ENCODE measurements around the gene HMCES. TPM values are rescaled to one million over a fixed set of nuclear protein-coding genes. Genes with fewer than 3 reads are reported as not detected.

The HMCES gene
- polyA plus RNA-seq, 1 experiment: 27.2 TPM

GRCh38 chr3:129315998-129316247 is 37.3 kb downstream of the HMCES start:
- H3K36me3 ChIP-seq (ENCODE audit: control insufficient read depth, insufficient read depth, low read length): no peaks in the 10 kb centered on the region
- H3K27me3 ChIP-seq (ENCODE audit: control insufficient read depth, insufficient read depth, low read length): no peaks in the 10 kb centered on the region
- TF ChIP-seq CTCF (IDR thresholded peaks at IDR 0.05; ENCODE audit: insufficient read depth, low read depth, low read length): no peak
- ChIA-PET POLR2A (interaction anchor here (0.6 to 1.0 kb wide), 3 partner anchors 9 to 62 kb away, joined by 3 to 12 read pairs (median 4); no protein-coding TSS in a partner anchor), CTCF (interaction anchor here (0.6 to 2.9 kb wide), 22 partner anchors 9 to 345 kb away, joined by 3 to 15 read pairs (median 4); partner anchors contain the start of gene COPG1)
- H3K4me3 ChIP-seq (ENCODE audit: low read depth, low read length): peak overlapping the region; percentile 71
- DNase-seq (ENCODE audit: low read depth): no peak

- POLR2A ChIA-PET: interaction anchor here (0.6 to 1.0 kb wide), 4 partner anchors 10 to 63 kb away, joined by 3 to 12 read pairs (median 4); no protein-coding TSS in a partner anchor
- no peaks in the 10 kb centered on the region for H3K36me3 ChIP-seq (ENCODE audit: control insufficient read depth, insufficient read depth, low read length)
- H3K4me3 ChIP-seq (ENCODE audit: low read depth, low read length): peak overlapping the region; percentile 71
- H3K27me3 ChIP-seq (ENCODE audit: control insufficient read depth, insufficient read depth, low read length): no peaks in the 10 kb centered on the region
- CTCF ChIA-PET: interaction anchor here (0.8 to 2.9 kb wide), 22 partner anchors 9 to 346 kb away, joined by 3 to 15 read pairs (median 4); partner anchors contain the start of gene COPG1
- no peak for DNase-seq (ENCODE audit: low read depth)
- TF ChIP-seq CTCF (IDR thresholded peaks at IDR 0.05; ENCODE audit: insufficient read depth, low read depth, low read length): peak; percentile 57
These were observed 37.8 kb downstream of the HMCES start for GRCh38 chr3:129316248-129317013.

GRCh38 chr3:129317014-129317771 is 38.5 kb downstream of the HMCES start:
- no peak for TF ChIP-seq CTCF (IDR thresholded peaks at IDR 0.05; ENCODE audit: insufficient read depth, low read depth, low read length)
- no peak for DNase-seq (ENCODE audit: low read depth)
- CTCF ChIA-PET: interaction anchor here (0.8 to 2.9 kb wide), 16 partner anchors 9 to 346 kb away, joined by 3 to 15 read pairs (median 6); partner anchors contain the start of gene COPG1
- POLR2A ChIA-PET: no interaction called here
- Histone ChIP-seq H3K4me3 (ENCODE audit: low read depth, low read length) (peak overlapping the region; percentile 71), H3K27me3 (ENCODE audit: control insufficient read depth, insufficient read depth, low read length) (no peaks in the 10 kb centered on the region), H3K36me3 (ENCODE audit: control insufficient read depth, insufficient read depth, low read length) (no peaks in the 10 kb centered on the region)

- H3K4me3 ChIP-seq (ENCODE audit: low read depth, low read length): no peak overlapping the region
- DNase-seq (ENCODE audit: low read depth): no peak
- no peaks in the 10 kb centered on the region for H3K27me3 ChIP-seq (ENCODE audit: control insufficient read depth, insufficient read depth, low read length)
- POLR2A ChIA-PET: no interaction called here
- no peaks in the 10 kb centered on the region for H3K36me3 ChIP-seq (ENCODE audit: control insufficient read depth, insufficient read depth, low read length)
- CTCF ChIA-PET: interaction anchor here (0.8 to 2.9 kb wide), 5 partner anchors 9 to 72 kb away, joined by 3 to 14 read pairs (median 7); no protein-coding TSS in a partner anchor
- no peak for TF ChIP-seq CTCF (IDR thresholded peaks at IDR 0.05; ENCODE audit: insufficient read depth, low read depth, low read length)
These were observed 39.2 kb downstream of the HMCES start for GRCh38 chr3:129317848-129318247.

GRCh38 chr3:129318921-129319320 is 40.3 kb downstream of the HMCES start:
- DNase-seq (ENCODE audit: low read depth): no peak
- H3K36me3 ChIP-seq (ENCODE audit: control insufficient read depth, insufficient read depth, low read length): no peaks in the 10 kb centered on the region
- H3K27me3 ChIP-seq (ENCODE audit: control insufficient read depth, insufficient read depth, low read length): no peaks in the 10 kb centered on the region
- POLR2A ChIA-PET: no interaction called here
- CTCF ChIA-PET: no interaction called here
- no peak overlapping the region for H3K4me3 ChIP-seq (ENCODE audit: low read depth, low read length)
- no peak for TF ChIP-seq CTCF (IDR thresholded peaks at IDR 0.05; ENCODE audit: insufficient read depth, low read depth, low read length)

All from BJ (cell line).